Ishikawa (cell line): ENCODE results near the gene OAS3.

Source experiments
- CEBPB ChIP-seq: IDR thresholded peaks from 2 replicates; pipeline ENCODE4 v1.6.1; 2012
- CREB1 ChIP-seq: IDR thresholded peaks from 2 replicates; pipeline ENCODE4 v1.6.1; 2012; ENCODE audit warnings: low read depth
- EGR1 ChIP-seq: IDR thresholded peaks from 2 replicates; pipeline ENCODE4 v1.6.1; 2012
- EP300 ChIP-seq: IDR thresholded peaks from 2 replicates; pipeline ENCODE4 v1.6.1; 2012; ENCODE audit warnings: borderline replicate concordance
- FOXM1 ChIP-seq: IDR thresholded peaks from 2 replicates; pipeline ENCODE4 v1.6.1; 2012; ENCODE audit warnings: low read depth, borderline replicate concordance
- MAX ChIP-seq: IDR thresholded peaks from 2 replicates; pipeline ENCODE4 v1.6.1; 2012
- NFIC ChIP-seq: IDR thresholded peaks from 2 replicates; pipeline ENCODE4 v1.6.1; 2012
- RAD21 ChIP-seq: IDR thresholded peaks from 2 replicates; pipeline ENCODE4 v1.6.1; 2012; ENCODE audit warnings: low read depth
- REST ChIP-seq: IDR thresholded peaks from 2 replicates; pipeline ENCODE4 v1.6.1; 2012; ENCODE audit warnings: low read depth, mild to moderate bottlenecking
- TAF1 ChIP-seq: IDR thresholded peaks from 2 replicates; pipeline ENCODE4 v1.6.1; 2012; ENCODE audit warnings: low read depth, mild to moderate bottlenecking
- TCF12 ChIP-seq: IDR thresholded peaks from 2 replicates; pipeline ENCODE4 v1.6.1; 2012; ENCODE audit warnings: low read depth
- TEAD4 ChIP-seq: IDR thresholded peaks from 2 replicates; pipeline ENCODE4 v1.6.1; 2012
- USF1 ChIP-seq: IDR thresholded peaks from 2 replicates; pipeline ENCODE4 v1.6.1; 2012
- YY1 ChIP-seq: IDR thresholded peaks from 2 replicates; pipeline ENCODE4 v1.6.1; 2012; ENCODE audit warnings: low read depth
- ZBTB7A ChIP-seq: IDR thresholded peaks from 2 replicates; pipeline ENCODE4 v1.6.1; 2012; ENCODE audit warnings: low read depth

OAS3 gene

GRCh38 chr12:112987561-112987960 lies 49.3 kb downstream of the OAS3 start:
- no peak for TF ChIP-seq ZBTB7A
- no peak for TF ChIP-seq CREB1
- no peak for TF ChIP-seq EGR1
- TF ChIP-seq TCF12 = no peak
- TF ChIP-seq EP300 = no peak
- TF ChIP-seq TEAD4 = no peak
- TF ChIP-seq USF1 = no peak
- TF ChIP-seq REST = no peak
- no peak for TF ChIP-seq CEBPB
- no peak for TF ChIP-seq NFIC

GRCh38 chr12:112988224-112988623 lies 50.0 kb downstream of the OAS3 start:
- TF ChIP-seq TEAD4 (no peak), TCF12 (no peak), MAX (no peak), NFIC (no peak)

- TF ChIP-seq EGR1 (no peak), REST (no peak), RAD21 (no peak), YY1 (no peak), CREB1 (no peak), CEBPB (no peak), USF1 (no peak), TAF1 (no peak), NFIC (no peak), TEAD4 (no peak), MAX (no peak)
Measured at GRCh38 chr12:112989806-112990205, 51.5 kb downstream of the OAS3 start.

GRCh38 chr12:112992541-112993398 lies 54.5 kb downstream of the OAS3 start:
- TF ChIP-seq EGR1 (no peak), RAD21 (peak; percentile 80)

- TF ChIP-seq TAF1 (no peak), CREB1 (no peak), USF1 (no peak), YY1 (no peak), ZBTB7A (no peak), TCF12 (no peak), EP300 (no peak), NFIC (no peak), MAX (no peak), EGR1 (no peak)
Measured at GRCh38 chr12:112995008-112995407, 56.7 kb downstream of the OAS3 start.

- TF ChIP-seq NFIC (no peak), RAD21 (no peak), YY1 (no peak), FOXM1 (no peak)
Measured at GRCh38 chr12:112996501-112996900, 58.2 kb downstream of the OAS3 start.
